K562 (cell line): ENCODE data around the gene SCFD2. TPM values are rescaled to one million over a fixed set of nuclear protein-coding genes. Genes with fewer than 3 reads are reported as not detected.
A peak's percentile ranks its signal among the peaks of the same experiment; 100 is the strongest.

Source experiments
- BRF1 ChIP-seq: IDR thresholded peaks from 3 replicates; pipeline ENCODE4 v1.6.1; 2011; ENCODE audit warnings: borderline replicate concordance, mild to moderate bottlenecking; ENCODE audit not compliant: insufficient read length; ENCODE audit errors: extremely low read depth
- CBX3 ChIP-seq, 2 experiments: IDR thresholded peaks; 1 replicate in 1 of 2; 2 replicates in 1 of 2; pipeline ENCODE4 v1.6.1; 2012; ENCODE audit warnings: inconsistent platforms in 2 of 2, low read length in 2 of 2, borderline replicate concordance in 1 of 2, control low read depth in 1 of 2
- CHAMP1 ChIP-seq: fragments of 450-650 bp; IDR thresholded peaks from 2 replicates; pipeline ENCODE4 v1.6.1; 2016; ENCODE audit warnings: mild to moderate bottlenecking
- DNMT1 ChIP-seq: fragments of 450-650 bp; IDR thresholded peaks from 2 replicates; pipeline ENCODE4 v1.6.1; 2016; ENCODE audit warnings: antibody characterized with exemption, mild to moderate bottlenecking
- GATA2 ChIP-seq: sonication (generic); formaldehyde crosslinking; IDR thresholded peaks from 2 replicates; pipeline ENCODE4 v1.4.0; 2020; ENCODE audit warnings: mild to moderate bottlenecking, missing genetic modification reagents
- GTF2A2 ChIP-seq: IDR thresholded peaks from 2 replicates; pipeline ENCODE4 v1.6.1; 2016; ENCODE audit warnings: mild to moderate bottlenecking, missing genetic modification characterization, missing compliant biosample characterization
- IRF9 ChIP-seq: fragments of 450-650 bp; IDR thresholded peaks from 2 replicates; pipeline ENCODE4 v1.6.1; 2016; ENCODE audit warnings: missing biosample characterization, missing genetic modification characterization
- JUNB ChIP-seq: fragments of 450-650 bp; formaldehyde crosslinking; conservative IDR thresholded peaks from 2 replicates; pipeline ENCODE4 v1.4.0; 2020; ENCODE audit warnings: mild to moderate bottlenecking
- L3MBTL2 ChIP-seq: fragments of 450-650 bp; IDR thresholded peaks from 2 replicates; pipeline ENCODE4 v1.6.1; 2016; ENCODE audit warnings: mild to moderate bottlenecking, moderate library complexity
- LEF1 ChIP-seq: fragments of 450-650 bp; IDR thresholded peaks from 2 replicates; pipeline ENCODE4 v1.6.1; 2016; ENCODE audit warnings: mild to moderate bottlenecking
- MAFG ChIP-seq: fragments of 450-650 bp; conservative IDR thresholded peaks from 2 replicates; pipeline ENCODE4 v1.6.1; 2016; ENCODE audit warnings: missing genetic modification characterization, missing compliant biosample characterization
- NR2C2 ChIP-seq, 2 experiments: fragments of 200-800 bp in 1 of 2; sonication (Bioruptor generic) in 1 of 2; sonication (generic) in 1 of 2; formaldehyde crosslinking in 1 of 2; IDR thresholded peaks; 2 replicates each; pipeline versions ENCODE4 v1.6.1 to v1.8.0; 2016 to 2022; ENCODE audit warnings: mild to moderate bottlenecking in 1 of 2, missing compliant biosample characterization in 1 of 2, missing genetic modification characterization in 1 of 2, missing genetic modification reagents in 1 of 2
- PBX2 ChIP-seq, 2 experiments: IDR thresholded peaks in 1 of 2; conservative IDR thresholded peaks in 1 of 2; 2 replicates each; pipeline ENCODE4 v1.6.1; 2016; ENCODE audit warnings: low read depth in 2 of 2, mild to moderate bottlenecking in 1 of 2, missing compliant biosample characterization in 1 of 2, missing genetic modification characterization in 1 of 2, moderate library complexity in 1 of 2
- POLR2AphosphoS2 ChIP-seq: IDR thresholded peaks from 2 replicates; pipeline ENCODE4 v1.6.1; 2012; ENCODE audit warnings: low read length, improper control_type of control experiment
- SMARCB1 ChIP-seq: IDR thresholded peaks from 2 replicates; pipeline ENCODE4 v1.6.1; 2011; ENCODE audit warnings: improper control_type of control experiment, low read depth; ENCODE audit not compliant: insufficient read length
- SNIP1 ChIP-seq: fragments of 450-650 bp; IDR thresholded peaks from 2 replicates; pipeline ENCODE4 v1.7.1; 2017; ENCODE audit warnings: low read depth, mild to moderate bottlenecking
- TAL1 ChIP-seq: fragments of 450-650 bp; IDR thresholded peaks from 2 replicates; pipeline ENCODE4 v1.6.1; 2016; ENCODE audit warnings: mild to moderate bottlenecking
- TBP ChIP-seq: optimal IDR thresholded peaks from 2 replicates; pipeline ENCODE3; 2011; ENCODE audit warnings: low read depth, low read length, improper control_type of control experiment
- TFAM ChIP-seq: fragments of 250-450 bp; sonication (Bioruptor Pico); conservative IDR thresholded peaks from 2 replicates; pipeline ENCODE4 v1.5.0; 2021; ENCODE audit warnings: mild to moderate bottlenecking, moderate library complexity
- TGIF2 ChIP-seq: sonication (generic); formaldehyde crosslinking; IDR thresholded peaks from 2 replicates; pipeline ENCODE4 v1.8.1; 2022; ENCODE audit warnings: mild to moderate bottlenecking, missing genetic modification reagents, moderate library complexity
- ZKSCAN3 ChIP-seq: fragments of 250-450 bp; sonication (Bioruptor Pico); IDR thresholded peaks from 2 replicates; pipeline ENCODE4 v1.4.0; 2020
- ZNF263 ChIP-seq: sonication (generic); formaldehyde crosslinking; IDR thresholded peaks from 2 replicates; pipeline ENCODE4 v1.8.0; 2022; ENCODE audit warnings: mild to moderate bottlenecking, missing genetic modification reagents, borderline replicate concordance
- ZNF696 ChIP-seq: fragments of 250-450 bp; sonication (Bioruptor Pico); conservative IDR thresholded peaks from 2 replicates; pipeline ENCODE4 v1.4.0; 2020; ENCODE audit warnings: mild to moderate bottlenecking, moderate library complexity
- polyA plus RNA-seq, 8 experiments: library from polyadenylated mRNA; depleted of rRNA in 4 of 8; stranded (reverse) in 5 of 8; unstranded in 3 of 8; fragments of >200 nt; fragmentation: Nextera tagmentation in 2 of 8; fragmentation: Illumina TruSeq in 1 of 8; extraction: Ambion mirVana in 2 of 8; extraction: Trizol in 1 of 8; gene quantifications; 2 replicates each; pipeline versions ENCODE4 v1.2.1 to v1.2.3, GENCODE V29; 2011 to 2014; ENCODE audit warnings: inconsistent platforms in 1 of 8, missing spikeins in 1 of 8
- total RNA-seq, 7 experiments: library from RNA; depleted of rRNA in 6 of 7; stranded (reverse); fragments of >200 nt in 6 of 7; fragmentation: Illumina TruSeq in 2 of 7; extraction: Trizol in 2 of 7; gene quantifications; 2 replicates each; pipeline versions ENCODE4 v1.2.1 to v1.2.3, GENCODE V29; 2011 to 2021; ENCODE audit warnings: low replicate concordance in 1 of 7

SCFD2 gene
- total and polyA plus RNA-seq, 9 of the 15 experiments (the other 6 are each of a cell fraction or from before 2014, with no cell fraction given), result 5.7 to 30.3 (median 22.8) TPM

- TF ChIP-seq IRF9 (tag), result no peak
- peak; percentile 32; the same call in 1 of the 2 replicates for TF ChIP-seq GATA2 (CRISPR knock-in tag)
- peak; percentile 48; the same call in 1 of the 2 replicates for TF ChIP-seq CHAMP1
- TF ChIP-seq SNIP1, result no peak
- no peak for TF ChIP-seq L3MBTL2
- TF ChIP-seq TGIF2, result no peak
- TF ChIP-seq NR2C2 (CRISPR knock-in tag; IDR thresholded peaks at IDR 0.05), result no peak
- no peak for TF ChIP-seq NR2C2 (tag; IDR thresholded peaks at IDR 0.05)
- TF ChIP-seq ZKSCAN3 (CRISPR knock-in tag), result no peak
- peak; percentile 63 for TF ChIP-seq MAFG
- no peak for TF ChIP-seq POLR2AphosphoS2
- TF ChIP-seq DNMT1, result no peak
- TF ChIP-seq ZNF263 (CRISPR knock-in tag), result no peak
- TF ChIP-seq TBP, result no peak
- TF ChIP-seq BRF1, result no peak
- TF ChIP-seq PBX2 (CRISPR knock-in tag; IDR thresholded peaks at IDR 0.05; ENCODE audit: low read depth), result no peak
- TF ChIP-seq PBX2 (tag; conservative IDR thresholded peaks at IDR 0.05; ENCODE audit: low read depth), result peak; percentile 52
- TF ChIP-seq TAL1, result peak; percentile 84
- no peak for TF ChIP-seq JUNB (CRISPR knock-in tag)
- no peak for TF ChIP-seq GTF2A2 (tag)
- no peak for TF ChIP-seq TFAM (CRISPR knock-in tag)
- TF ChIP-seq ZNF696, result no peak
- peak; percentile 28; the same call in 1 of the 2 replicates for TF ChIP-seq LEF1
- peak in 1 of 2 experiments; percentile 42; a peak in 1 of 3 replicates for TF ChIP-seq CBX3 (IDR thresholded peaks at IDR 0.05; ENCODE audit: borderline replicate concordance in 1 of 2, low read length in 2 of 2)
- TF ChIP-seq SMARCB1, result no peak
Measured at GRCh38 chr4:53186714-53187358, 179.0 kb downstream of the SCFD2 start (continued).
